MM.1S (cell line): ENCODE results near the gene TXNDC8.

ENCODE experiments used
- DNase-seq: peaks from one replicate; pipeline ENCODE4 v3.0.0-alpha.2; 2015
- H2AFZ ChIP-seq: fragments of 300-600 bp; sonication (generic); 2 replicates; pipeline ENCODE4 v1.6.0; 2016; ENCODE audit warnings: antibody characterized with exemption, low read length
- H3F3A ChIP-seq: fragments of 300-600 bp; sonication (generic); 2 replicates; pipeline ENCODE4 v1.6.1; 2016; ENCODE audit warnings: mild to moderate bottlenecking, antibody characterized with exemption, low read length, moderate library complexity, mixed read lengths; ENCODE audit not compliant: insufficient read depth
- H3K27ac ChIP-seq: fragments of 300-600 bp; sonication (generic); 2 replicates; pipeline ENCODE4 v1.5.1; 2016; ENCODE audit warnings: mild to moderate bottlenecking, low read length
- H3K27me3 ChIP-seq: fragments of 300-600 bp; sonication (generic); replicated peaks from 2 replicates; pipeline ENCODE4 v1.6.0; 2016; ENCODE audit warnings: low read length; ENCODE audit not compliant: insufficient read depth
- H3K36me3 ChIP-seq: fragments of 300-600 bp; sonication (generic); replicated peaks from 2 replicates; pipeline ENCODE4 v1.6.1; 2016; ENCODE audit warnings: mild to moderate bottlenecking, low read length, mixed read lengths; ENCODE audit not compliant: insufficient read depth
- H3K4me1 ChIP-seq: fragments of 300-600 bp; sonication (generic); 2 replicates; pipeline ENCODE4 v1.6.1; 2016; ENCODE audit warnings: low read length, mixed read lengths
- H3K4me2 ChIP-seq: fragments of 300-600 bp; sonication (generic); 2 replicates; pipeline ENCODE4 v1.6.0; 2016; ENCODE audit warnings: low read depth, low read length
- H3K4me3 ChIP-seq: fragments of 300-600 bp; sonication (generic); 2 replicates; pipeline ENCODE4 v1.5.1; 2016; ENCODE audit warnings: low read length, mixed read lengths
- H3K79me2 ChIP-seq: fragments of 300-600 bp; sonication (generic); 2 replicates; pipeline ENCODE4 v1.6.1; 2016; ENCODE audit warnings: mixed run types, low read length, mixed read lengths
- H3K9ac ChIP-seq: fragments of 300-600 bp; sonication (generic); 2 replicates; pipeline ENCODE4 v1.6.1; 2016; ENCODE audit warnings: low read length, mixed read lengths
- H3K9me2 ChIP-seq: fragments of 300-600 bp; sonication (generic); replicated peaks from 2 replicates; pipeline ENCODE4 v1.6.1; 2016; ENCODE audit warnings: mild to moderate bottlenecking, low read length, mixed read lengths; ENCODE audit not compliant: insufficient read depth
- H3K9me3 ChIP-seq: fragments of 300-600 bp; sonication (generic); replicated peaks from 2 replicates; pipeline ENCODE4 v1.6.1; 2016; ENCODE audit warnings: mild to moderate bottlenecking, low read length, mixed read lengths; ENCODE audit not compliant: insufficient read depth
- H4K20me1 ChIP-seq: fragments of 300-600 bp; sonication (generic); 2 replicates; pipeline ENCODE4 v1.6.1; 2016; ENCODE audit warnings: mild to moderate bottlenecking, low read length, moderate library complexity, mixed read lengths; ENCODE audit not compliant: insufficient read depth
- EZH2 ChIP-seq: fragments of 300-600 bp; sonication (generic); optimal IDR thresholded peaks from 2 replicates; pipeline ENCODE3; 2017; ENCODE audit warnings: low read depth, mild to moderate bottlenecking, antibody characterized with exemption, low read length, mixed read lengths
- EZH2phosphoT487 ChIP-seq: fragments of 300-600 bp; sonication (generic); IDR thresholded peaks from 2 replicates; pipeline ENCODE4 v1.6.1; 2018; ENCODE audit warnings: antibody characterized with exemption, low read length
- TF ChIP-seq, protein P1 (sequence below): fragments of 300-600 bp; sonication (generic); IDR thresholded peaks from 2 replicates; pipeline ENCODE4 v1.5.1; 2016; ENCODE audit warnings: antibody characterized with exemption, low read length, mixed read lengths

Gene TXNDC8

DNA sequence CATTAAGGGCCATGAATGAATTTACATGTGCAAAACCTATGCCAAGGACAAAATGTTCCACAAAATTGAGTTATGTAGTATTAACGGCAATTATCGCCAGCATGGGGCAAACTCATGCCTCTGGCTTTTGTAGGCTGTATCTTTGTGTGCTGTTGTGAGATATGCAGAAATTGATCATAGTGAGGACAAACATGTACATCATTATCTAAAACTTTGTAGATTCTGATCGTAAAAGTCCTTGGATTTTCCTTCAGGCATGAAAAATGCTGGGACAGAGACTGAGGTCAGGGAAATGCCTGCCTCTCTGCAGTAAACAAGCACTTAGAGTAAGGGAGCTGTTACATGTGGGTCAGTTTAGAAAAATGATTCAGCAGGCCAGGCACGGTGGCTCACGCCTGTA, 5.9 kb upstream of the TXNDC8 start:
- no peaks in the 10 kb centered on the region for H3K27me3 ChIP-seq
- no peaks in the 10 kb centered on the region for H3K79me2 ChIP-seq
- no peaks in the 10 kb centered on the region for H3K9me3 ChIP-seq
- no peaks in the 10 kb centered on the region for H4K20me1 ChIP-seq
- no peak overlapping the region for H3K9ac ChIP-seq
- no peaks in the 10 kb centered on the region for H3F3A ChIP-seq
- H3K4me1 ChIP-seq = no peaks in the 10 kb centered on the region
- no peak overlapping the region for H3K27ac ChIP-seq
- no peaks in the 10 kb centered on the region for H3K36me3 ChIP-seq
- H3K4me3 ChIP-seq = no peak overlapping the region
- no peak overlapping the region for H3K4me2 ChIP-seq
- H3K9me2 ChIP-seq = no peaks in the 10 kb centered on the region
- DNase-seq = no peak
- no peak overlapping the region for H2AFZ ChIP-seq
- TF ChIP-seq EZH2 (no peak), EZH2phosphoT487 (no peak)
- TF ChIP-seq, protein P1, sequence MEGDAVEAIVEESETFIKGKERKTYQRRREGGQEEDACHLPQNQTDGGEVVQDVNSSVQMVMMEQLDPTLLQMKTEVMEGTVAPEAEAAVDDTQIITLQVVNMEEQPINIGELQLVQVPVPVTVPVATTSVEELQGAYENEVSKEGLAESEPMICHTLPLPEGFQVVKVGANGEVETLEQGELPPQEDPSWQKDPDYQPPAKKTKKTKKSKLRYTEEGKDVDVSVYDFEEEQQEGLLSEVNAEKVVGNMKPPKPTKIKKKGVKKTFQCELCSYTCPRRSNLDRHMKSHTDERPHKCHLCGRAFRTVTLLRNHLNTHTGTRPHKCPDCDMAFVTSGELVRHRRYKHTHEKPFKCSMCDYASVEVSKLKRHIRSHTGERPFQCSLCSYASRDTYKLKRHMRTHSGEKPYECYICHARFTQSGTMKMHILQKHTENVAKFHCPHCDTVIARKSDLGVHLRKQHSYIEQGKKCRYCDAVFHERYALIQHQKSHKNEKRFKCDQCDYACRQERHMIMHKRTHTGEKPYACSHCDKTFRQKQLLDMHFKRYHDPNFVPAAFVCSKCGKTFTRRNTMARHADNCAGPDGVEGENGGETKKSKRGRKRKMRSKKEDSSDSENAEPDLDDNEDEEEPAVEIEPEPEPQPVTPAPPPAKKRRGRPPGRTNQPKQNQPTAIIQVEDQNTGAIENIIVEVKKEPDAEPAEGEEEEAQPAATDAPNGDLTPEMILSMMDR = no peak

- H3F3A ChIP-seq = no peaks in the 10 kb centered on the region
- H3K79me2 ChIP-seq = no peaks in the 10 kb centered on the region
- no peaks in the 10 kb centered on the region for H3K36me3 ChIP-seq
- H4K20me1 ChIP-seq = no peaks in the 10 kb centered on the region
- peak; percentile 13 for DNase-seq
- H3K9me3 ChIP-seq = no peaks in the 10 kb centered on the region
- no peak overlapping the region for H3K27ac ChIP-seq
- TF ChIP-seq EZH2 = no peak
- TF ChIP-seq, protein P1 = peak; percentile 48
- no peaks in the 10 kb centered on the region for H3K27me3 ChIP-seq
- no peak overlapping the region for H3K4me2 ChIP-seq
- no peak overlapping the region for H3K4me3 ChIP-seq
- H2AFZ ChIP-seq = no peak overlapping the region
- no peak overlapping the region for H3K9ac ChIP-seq
- no peaks in the 10 kb centered on the region for H3K4me1 ChIP-seq
- no peaks in the 10 kb centered on the region for H3K9me2 ChIP-seq
Measured at GRCh38 chr9:110340306-110340705, 2.6 kb upstream of the TXNDC8 start.

GRCh38 chr9:110338143-110338542, 480 bp upstream of the TXNDC8 start:
- Histone ChIP-seq H2AFZ (no peak overlapping the region), H3K4me3 (no peak overlapping the region), H3K4me2 (no peak overlapping the region), H3K79me2 (no peaks in the 10 kb centered on the region), H3K4me1 (peaks cover 6% of the 10 kb centered on the region), H3K9me2 (no peaks in the 10 kb centered on the region), H3K36me3 (no peaks in the 10 kb centered on the region), H3K27me3 (no peaks in the 10 kb centered on the region), H3K27ac (no peak overlapping the region), H4K20me1 (no peaks in the 10 kb centered on the region), H3K9ac (no peak overlapping the region), H3K9me3 (no peaks in the 10 kb centered on the region), H3F3A (peaks cover 5% of the 10 kb centered on the region; the same call in 1 of the 2 replicates)
- TF ChIP-seq EZH2 = no peak
- no peak for TF ChIP-seq EZH2phosphoT487
- TF ChIP-seq, protein P1 = no peak
- no peak for DNase-seq
